Aorta (tissue), 5 donors: ENCODE results near the gene PRCC. TPM values are rescaled to one million over a fixed set of nuclear protein-coding genes. Genes with fewer than 3 reads are reported as not detected.

Experiments used
- ATAC-seq: fragments of 200-7000 bp; cut with Tn5 transposase; one replicate; pipeline ENCODE4 v1.9.1; 2022; ENCODE audit warnings: moderate library complexity; ENCODE audit not compliant: low FRiP score
- DNase-seq, 2 donors: peaks; one replicate each; pipeline ENCODE4 v3.0.0-alpha.2; 2020
- H3K27ac ChIP-seq, 2 donors: one replicate each; pipeline ENCODE4 v1.5.1; 2013; ENCODE audit warnings: low read length in 2 of 2, mild to moderate bottlenecking in 2 of 2, moderate library complexity in 2 of 2, control low read depth in 1 of 2, inconsistent platforms in 1 of 2, low read depth in 1 of 2
- H3K27me3 ChIP-seq, 2 donors: one replicate each; pipeline ENCODE4 v1.6.1; 2013; ENCODE audit warnings: control low read depth in 1 of 2, low read length in 1 of 2, mild to moderate bottlenecking in 1 of 2, moderate library complexity in 1 of 2; ENCODE audit not compliant: insufficient read depth in 2 of 2, control insufficient read depth in 1 of 2
- H3K36me3 ChIP-seq, 2 donors: one replicate each; pipeline ENCODE4 v1.6.1; 2013; ENCODE audit warnings: control low read depth in 1 of 2, low read length in 1 of 2, mild to moderate bottlenecking in 1 of 2; ENCODE audit not compliant: insufficient read depth in 2 of 2, control insufficient read depth in 1 of 2
- H3K4me1 ChIP-seq, 2 donors: one replicate each; pipeline ENCODE4 v1.6.1; 2013; ENCODE audit warnings: low read length in 2 of 2, control low read depth in 1 of 2, mild to moderate bottlenecking in 1 of 2, moderate library complexity in 1 of 2; ENCODE audit not compliant: insufficient read depth in 2 of 2, control insufficient read depth in 1 of 2
- H3K4me3 ChIP-seq, 2 donors: one replicate each; pipeline ENCODE4 v1.5.1; 2013; ENCODE audit warnings: low read length in 2 of 2, control low read depth in 1 of 2, mild to moderate bottlenecking in 1 of 2
- H3K9me3 ChIP-seq: one replicate; pipeline ENCODE4 v1.6.1; 2013; ENCODE audit warnings: mild to moderate bottlenecking, low read length; ENCODE audit not compliant: control insufficient read depth
- WGBS, 2 donors: extraction: QIAGEN DNeasy Blood & Tissue Kit; methylation state at CpG; one replicate each; pipeline ENCODE4 v1.1.7; 2013; 5-methylcytosine and 5-hydroxymethylcytosine counted together
- intact Hi-C, 2 donors: fragments of 100-400 bp; cut with DNase I; formaldehyde crosslinking; loops; one replicate each; pipeline versions ENCODE4 v1.14.2 to v1.15.0; 2022
- polyA plus RNA-seq, 2 donors: library from polyadenylated mRNA; stranded (reverse); fragments of 200-250 nt; gene quantifications; one replicate each; pipeline ENCODE4 v1.2.3, GENCODE V29; 2013
- total RNA-seq, 2 donors: library from RNA; stranded (reverse); fragmentation: NEBNext Ultra II Directional; extraction: Animal tissue kit (Norgen Biotek cat#: 25700); gene quantifications; one replicate each; pipeline ENCODE4 v1.2.1, GENCODE V29; 2021
- donor health status: healthy with polysubstance abuse.
- donor health status: Bipolar disorder and iron deficiency.
- donor health status: DM: no; HTN: no; CAD: no.
- donor health status: DM: no; HTN: no; CAD: no.
- donor health status: DM: yes; HTN: yes; CAD: no.

The PRCC gene
- total and polyA plus RNA-seq, 4 donors: 17.2 to 50.2 (median 42.2) TPM

- DNase-seq (peak in 1 of 2 donors; percentile 55), ATAC-seq (no peak)
- Histone ChIP-seq H3K36me3 (peaks cover 2 to 9% of the 10 kb centered on the region in 2 donors), H3K27ac (no peak overlapping the region), H3K27me3 (no peaks in the 10 kb centered on the region), H3K4me3 (no peak overlapping the region), H3K9me3 (no peaks in the 10 kb centered on the region), H3K4me1 (no peaks in the 10 kb centered on the region)
- 87% methylated on average over 4 of the region's 4 CpGs for WGBS, 2 donors
- intact Hi-C loops: no loop called here
Observed at GRCh38 chr1:156742801-156743200, 24.5 kb upstream of the PRCC start.

DNA sequence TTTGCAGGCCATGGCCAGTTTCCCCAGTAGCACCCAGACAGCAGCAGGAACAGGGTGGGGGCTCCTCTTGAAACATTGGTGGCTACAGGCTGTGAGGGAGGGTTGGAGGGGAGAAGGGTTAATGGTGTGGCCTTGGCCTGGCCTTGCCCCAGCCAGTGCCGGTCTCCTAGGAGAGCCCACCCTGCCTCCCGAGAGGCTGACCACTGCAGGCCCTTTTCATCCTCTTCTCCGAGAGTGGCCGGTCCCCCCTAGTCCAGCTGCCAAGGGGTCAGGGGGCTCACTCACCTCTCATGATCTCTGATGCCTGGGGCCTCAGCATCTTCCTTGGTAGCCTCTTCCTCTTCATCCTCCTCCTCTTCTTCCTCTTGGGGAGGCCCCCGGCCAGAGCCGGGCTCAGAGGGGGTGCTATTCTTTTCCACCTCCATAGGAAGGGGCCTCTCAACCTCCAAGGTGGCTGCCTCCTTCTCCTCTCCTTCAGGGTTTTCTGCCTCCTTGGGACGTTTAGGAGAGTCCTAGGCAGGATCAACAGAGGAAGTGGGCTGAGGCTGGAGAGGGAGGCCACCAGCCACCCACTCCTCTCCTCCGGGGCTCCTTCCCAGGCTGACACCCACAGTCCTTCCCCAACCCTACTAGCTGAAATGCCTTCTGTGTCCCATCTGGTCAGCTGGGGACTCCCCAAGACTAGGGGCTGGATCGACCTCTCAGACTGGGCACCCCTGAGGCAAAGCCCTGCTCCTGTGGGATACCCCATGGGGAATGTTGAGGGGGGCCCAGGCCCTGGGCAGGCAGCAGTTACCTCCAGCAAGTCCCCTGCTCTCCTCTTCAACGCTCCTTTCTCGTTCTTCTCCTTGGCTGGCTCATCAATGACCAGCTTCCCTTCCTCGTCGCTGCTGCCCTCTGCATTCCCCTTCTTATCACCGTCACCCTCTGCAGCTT, 23.7 kb upstream of the PRCC start:
- H3K4me1 ChIP-seq: no peaks in the 10 kb centered on the region
- intact Hi-C loops: no loop called here
- H3K4me3 ChIP-seq: no peak overlapping the region
- no peak overlapping the region for H3K27ac ChIP-seq
- no peaks in the 10 kb centered on the region for H3K9me3 ChIP-seq
- 82 to 83% methylated on average over 14 of the region's 14 CpGs for WGBS, 2 donors
- peaks cover 2 to 9% of the 10 kb centered on the region in 2 donors for H3K36me3 ChIP-seq
- ATAC-seq (no peak), DNase-seq (peak in 1 of 2 donors; percentile 72)
- H3K27me3 ChIP-seq: no peaks in the 10 kb centered on the region

DNA sequence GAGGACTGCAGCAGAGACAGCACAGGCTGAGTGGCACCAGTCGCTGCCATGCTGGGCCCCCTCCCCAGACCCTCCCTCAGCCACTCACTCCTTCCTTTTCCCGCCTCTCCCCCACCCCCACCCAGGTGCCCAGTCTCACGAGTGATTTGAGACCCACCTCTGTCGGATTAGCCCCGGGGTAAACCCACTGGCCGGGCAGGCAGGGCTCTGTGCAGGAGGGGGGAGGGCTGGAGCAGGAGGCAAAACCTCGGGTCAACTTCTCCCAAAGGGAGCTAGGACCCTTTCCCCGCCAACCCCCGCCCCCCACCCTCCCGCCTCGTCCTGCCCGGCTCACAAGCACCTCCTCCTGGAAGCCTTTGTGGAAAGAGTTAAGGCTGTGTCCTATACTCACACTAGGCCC, 23.0 kb upstream of the PRCC start:
- WGBS, 2 donors: 71 to 73% methylated on average over 12 of the region's 12 CpGs
- Histone ChIP-seq H3K4me1 (no peaks in the 10 kb centered on the region), H3K27ac (no peak overlapping the region), H3K27me3 (no peaks in the 10 kb centered on the region), H3K36me3 (peaks cover 2 to 9% of the 10 kb centered on the region in 2 donors), H3K9me3 (no peaks in the 10 kb centered on the region), H3K4me3 (no peak overlapping the region)
- intact Hi-C loops: no loop called here
- ATAC-seq (no peak), DNase-seq (no peak)

GRCh38 chr1:156744786-156745419, 22.4 kb upstream of the PRCC start:
- no peaks in the 10 kb centered on the region for H3K9me3 ChIP-seq
- peak in 1 of 2 donors; percentile 67 for DNase-seq
- ATAC-seq: no peak
- H3K36me3 ChIP-seq: peaks cover 2 to 9% of the 10 kb centered on the region in 2 donors
- 73 to 74% methylated on average over 14 of the region's 14 CpGs for WGBS, 2 donors
- H3K4me1 ChIP-seq: no peaks in the 10 kb centered on the region
- H3K27me3 ChIP-seq: no peaks in the 10 kb centered on the region
- no peak overlapping the region for H3K27ac ChIP-seq
- intact Hi-C loops: no loop called here
- no peak overlapping the region for H3K4me3 ChIP-seq

DNA sequence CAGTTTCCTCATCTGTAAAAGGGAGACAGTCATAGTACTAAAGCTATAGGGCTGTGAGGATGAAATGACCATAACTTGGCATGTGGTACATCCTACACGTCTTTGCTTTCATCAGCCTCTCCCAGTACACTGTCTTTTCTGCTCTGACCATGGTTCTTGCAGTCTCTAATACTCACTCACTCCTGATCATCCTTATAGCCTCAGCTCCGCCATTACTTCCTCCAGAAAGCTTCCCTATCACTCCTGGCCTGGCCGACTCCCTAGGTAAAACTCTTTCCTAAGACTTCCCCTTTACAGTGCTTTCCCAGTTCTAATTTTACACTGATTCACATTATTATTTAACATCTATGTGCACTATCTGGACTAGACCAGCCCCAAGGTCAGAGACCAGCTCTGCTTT, 21.5 kb upstream of the PRCC start:
- no peak for ATAC-seq
- no peaks in the 10 kb centered on the region for H3K4me1 ChIP-seq

GRCh38 chr1:156746406-156746727, 21.0 kb upstream of the PRCC start:
- no peak for DNase-seq
- Histone ChIP-seq H3K4me1 (no peaks in the 10 kb centered on the region), H3K27ac (peak overlapping the region; percentile 30 to 70), H3K27me3 (no peaks in the 10 kb centered on the region), H3K36me3 (peaks cover 2 to 9% of the 10 kb centered on the region in 2 donors), H3K9me3 (no peaks in the 10 kb centered on the region), H3K4me3 (peak overlapping the region in 1 of 2 donors; percentile 4)
- intact Hi-C loops: no loop called here
- WGBS, 2 donors: 35 to 37% methylated on average over 8 to 9 of the region's 9 CpGs
- ATAC-seq: no peak

More for the DNA sequence above, 21.5 kb upstream of the PRCC start:
- intact Hi-C loops: no loop called here
- no peak for DNase-seq
- WGBS, 2 donors: 66 to 79% methylated on average over 3 of the region's 3 CpGs
- Histone ChIP-seq H3K27ac (peak overlapping the region; percentile 30 to 70), H3K36me3 (peaks cover 2 to 9% of the 10 kb centered on the region in 2 donors), H3K27me3 (no peaks in the 10 kb centered on the region), H3K9me3 (no peaks in the 10 kb centered on the region), H3K4me3 (no peak overlapping the region)

DNA sequence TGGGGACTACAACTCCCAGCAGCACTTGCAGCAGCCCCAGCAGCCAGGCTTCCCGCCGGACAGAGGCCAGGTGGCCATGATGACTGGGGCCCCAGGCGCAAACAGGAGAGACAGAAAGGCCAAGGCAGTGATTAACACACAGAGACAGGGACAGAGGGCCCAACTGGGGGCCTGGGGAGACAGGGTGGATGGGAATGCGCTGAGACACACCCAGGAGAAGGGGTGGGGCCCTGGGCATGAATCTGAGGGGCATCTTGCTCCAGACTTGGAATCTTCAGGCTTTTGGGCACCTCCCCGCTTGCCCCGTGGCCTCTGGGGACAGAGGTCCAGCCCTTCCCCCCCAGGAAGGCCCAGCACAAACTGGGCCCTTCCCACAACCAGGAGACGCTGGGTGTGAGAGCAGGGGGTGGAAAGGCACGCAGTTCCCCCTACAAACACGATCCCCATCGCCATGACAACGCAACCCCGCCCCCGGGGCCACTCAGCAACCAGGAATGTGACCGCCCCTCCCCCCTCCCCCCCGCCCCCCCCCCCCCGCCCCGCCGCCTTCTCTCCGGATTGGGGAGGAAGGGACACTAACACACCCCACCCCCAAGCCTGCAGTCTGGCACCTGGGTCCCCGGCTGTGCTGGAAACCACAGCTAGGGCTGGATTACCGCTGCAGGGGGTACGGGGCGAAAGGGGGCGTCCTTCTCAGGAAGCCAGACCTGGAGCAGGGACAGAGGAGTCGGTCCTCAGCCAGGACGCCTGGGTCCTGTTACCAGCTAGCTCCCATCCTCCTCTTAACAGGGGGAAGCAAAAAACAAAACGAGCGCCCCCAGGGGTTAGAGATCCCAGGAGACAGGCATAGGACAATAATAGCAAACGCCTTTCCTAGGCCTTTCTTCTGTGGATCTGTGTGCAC, 20.4 kb upstream of the PRCC start:
- Histone ChIP-seq H3K27ac (peak overlapping the region; percentile 30 to 97), H3K4me1 (no peaks in the 10 kb centered on the region), H3K27me3 (no peaks in the 10 kb centered on the region), H3K9me3 (no peaks in the 10 kb centered on the region), H3K4me3 (peak overlapping the region; percentile 24 to 61), H3K36me3 (peaks cover 2 to 9% of the 10 kb centered on the region in 2 donors)
- WGBS, 2 donors: 0% methylated on average over 16 to 25 of the region's 29 CpGs
- intact Hi-C loops: no loop called here
- ATAC-seq (peak; percentile 81), DNase-seq (peak; percentile 97 to 99)
